ENCODE data around the gene JAM3.
"Not testable (repeated sequence)": the region's sequence is repeated elsewhere in the genome, so short reads cannot be mapped to it uniquely, and the experiment has no call there.

JAM3 gene

DNA sequence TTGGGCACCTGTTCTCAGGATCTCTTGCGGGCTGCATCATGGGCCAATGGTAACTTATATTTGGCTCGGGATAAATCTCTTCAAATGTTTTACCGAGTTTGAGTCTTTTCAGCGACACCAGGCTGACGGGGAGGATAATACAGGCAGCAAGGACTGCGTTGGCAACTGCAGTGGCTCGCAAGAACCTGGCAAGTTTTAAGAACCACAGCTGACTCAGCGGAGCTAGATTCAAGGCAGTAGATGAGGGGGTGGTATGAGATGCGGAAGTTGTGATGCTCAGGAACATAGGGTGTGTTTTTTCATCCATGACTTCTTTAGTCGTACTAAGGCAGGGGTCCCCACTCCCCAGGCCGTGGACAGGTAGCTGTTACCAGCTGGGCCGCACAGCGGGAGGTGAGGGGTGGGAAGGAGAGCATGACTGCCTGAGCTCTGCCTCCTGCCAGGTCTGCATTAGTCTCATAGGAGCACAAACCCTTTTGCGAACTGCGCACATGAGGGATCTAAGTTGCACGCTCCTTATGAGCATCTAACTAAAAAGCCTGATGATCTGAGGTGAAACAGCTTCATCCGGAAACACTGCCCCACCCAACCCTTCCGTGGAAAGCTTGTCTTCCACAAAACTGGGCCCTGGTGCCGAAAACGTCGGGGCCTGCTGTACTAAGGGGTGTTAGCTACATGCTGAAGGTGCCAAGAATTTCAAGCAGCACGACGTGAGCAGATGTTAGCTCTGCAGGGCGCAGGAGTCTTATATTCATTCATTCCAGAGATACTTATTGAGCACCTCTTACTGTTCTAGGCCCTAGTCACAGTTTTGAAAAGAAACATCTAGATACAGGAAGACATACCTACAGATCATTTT lies 6.4 kb upstream of the JAM3 start:
- ATAC-seq = no peak

DNA sequence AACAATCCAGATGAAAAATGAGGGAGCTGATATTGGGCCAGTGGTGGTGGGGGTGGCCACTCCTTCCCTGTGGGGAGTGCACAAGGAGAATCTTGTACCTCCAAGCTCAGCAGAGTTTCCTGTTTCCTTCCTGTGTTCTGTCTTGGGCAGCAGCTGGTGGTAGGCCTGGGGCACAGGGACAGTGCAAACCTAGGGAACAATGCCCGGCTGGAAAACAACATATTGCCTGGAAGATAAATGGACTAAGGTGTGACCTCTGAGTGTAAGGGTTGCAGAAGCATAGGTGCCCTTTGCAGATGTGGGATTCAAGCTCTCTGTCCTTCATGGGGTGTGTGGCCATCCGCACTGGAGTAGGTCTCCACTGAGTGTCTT lies 5.8 kb upstream of the JAM3 start:
- ATAC-seq = no peak

DNA sequence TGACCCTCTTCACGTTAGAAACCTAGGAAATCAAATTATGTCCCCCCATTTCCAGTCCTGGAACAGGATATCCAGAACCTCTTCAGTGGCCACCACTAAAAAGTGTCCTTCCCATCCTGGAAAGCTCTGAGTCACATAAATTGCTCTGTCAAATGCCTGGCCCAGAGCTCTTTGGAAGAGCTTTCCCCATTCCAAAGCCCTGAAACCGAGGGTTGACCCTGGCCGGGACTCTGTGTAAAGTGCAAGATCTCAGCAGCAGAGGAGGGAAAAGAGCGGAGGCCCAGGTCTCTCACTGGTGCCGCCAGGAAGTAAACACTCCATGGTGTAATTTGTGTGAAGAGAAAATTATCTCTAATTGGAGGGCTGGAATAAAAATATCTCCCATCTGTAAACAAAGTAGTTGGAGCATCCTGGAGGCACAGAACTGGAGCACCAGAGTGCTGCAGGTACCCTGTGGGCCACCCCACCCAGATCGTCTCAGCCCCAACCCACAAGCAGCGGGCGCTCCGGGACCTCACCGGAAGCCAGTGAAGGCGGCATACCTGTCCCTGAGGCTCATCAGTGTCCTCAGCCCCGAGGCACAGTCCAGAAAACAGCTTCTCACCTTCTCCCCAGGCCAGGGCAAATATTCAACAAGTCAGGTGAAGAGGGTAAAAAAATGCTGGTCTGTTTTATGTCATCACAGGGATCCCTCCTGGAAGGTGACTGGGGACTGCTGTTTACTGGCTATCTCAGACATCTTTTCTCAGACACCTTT lies 4.7 kb upstream of the JAM3 start:
- ATAC-seq = no peak

DNA sequence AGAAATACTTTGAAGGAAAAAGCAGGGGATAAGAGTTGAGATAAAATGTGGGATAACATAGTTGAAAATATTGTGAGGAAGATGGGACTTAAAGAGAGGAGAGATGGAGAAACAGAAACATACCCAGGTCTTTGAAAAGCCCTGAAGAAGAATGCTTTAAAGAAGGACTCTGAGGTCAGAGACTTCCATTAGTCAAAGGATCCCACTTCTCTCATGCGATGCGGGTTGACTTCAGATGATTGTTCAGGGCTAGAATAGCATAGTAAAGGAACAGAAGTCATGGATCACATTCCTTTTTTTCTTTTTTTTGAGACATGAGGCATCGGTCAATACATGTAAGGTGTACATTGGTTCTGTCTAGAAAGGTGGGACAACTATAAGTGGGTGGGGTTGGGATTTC lies 3.5 kb upstream of the JAM3 start:
- no peak for ATAC-seq

DNA sequence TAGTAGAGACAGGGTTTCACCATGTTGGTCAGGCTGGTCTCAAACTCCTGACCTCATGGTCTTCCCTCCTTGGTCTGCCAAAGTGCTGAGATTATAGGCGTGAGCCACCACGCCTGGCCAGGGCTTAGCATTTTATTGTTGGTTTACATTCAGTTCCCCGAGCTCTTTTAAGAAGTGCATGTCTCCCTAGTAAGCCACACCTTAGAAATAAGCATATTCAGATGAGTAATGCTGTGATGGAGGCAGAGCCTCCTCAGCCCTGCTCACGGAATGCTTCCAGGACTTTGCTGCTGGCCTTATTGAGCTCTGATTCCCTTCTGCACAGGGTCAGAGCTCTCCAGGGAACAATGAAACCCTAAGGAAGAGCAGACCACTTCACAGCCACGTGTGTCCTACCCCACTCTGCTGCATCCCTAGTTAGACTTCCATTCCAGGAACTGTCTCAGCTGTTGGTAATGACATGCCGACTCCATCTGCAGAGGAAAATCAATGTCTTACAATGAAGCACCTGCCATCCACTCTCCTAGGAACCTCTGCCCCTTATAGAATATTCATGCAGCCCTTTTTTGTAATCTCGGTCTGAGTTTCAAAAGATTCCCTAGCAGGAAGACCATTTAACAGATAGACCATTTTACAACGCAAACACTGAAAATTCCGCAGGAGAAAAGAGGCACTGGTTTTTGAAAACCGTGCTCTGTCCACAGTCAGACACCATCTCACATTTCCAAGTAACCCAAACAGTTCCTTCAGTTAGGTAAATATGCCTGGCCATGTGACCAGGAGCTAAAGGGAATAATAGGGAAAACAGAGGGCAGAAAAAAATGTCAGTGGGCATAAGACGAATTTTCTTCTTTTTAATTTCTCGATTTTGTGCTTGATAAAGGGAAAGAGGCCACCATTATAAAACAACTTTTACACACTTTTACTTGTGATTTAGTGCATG lies 1.7 kb upstream of the JAM3 start:
- no peak for ATAC-seq

DNA sequence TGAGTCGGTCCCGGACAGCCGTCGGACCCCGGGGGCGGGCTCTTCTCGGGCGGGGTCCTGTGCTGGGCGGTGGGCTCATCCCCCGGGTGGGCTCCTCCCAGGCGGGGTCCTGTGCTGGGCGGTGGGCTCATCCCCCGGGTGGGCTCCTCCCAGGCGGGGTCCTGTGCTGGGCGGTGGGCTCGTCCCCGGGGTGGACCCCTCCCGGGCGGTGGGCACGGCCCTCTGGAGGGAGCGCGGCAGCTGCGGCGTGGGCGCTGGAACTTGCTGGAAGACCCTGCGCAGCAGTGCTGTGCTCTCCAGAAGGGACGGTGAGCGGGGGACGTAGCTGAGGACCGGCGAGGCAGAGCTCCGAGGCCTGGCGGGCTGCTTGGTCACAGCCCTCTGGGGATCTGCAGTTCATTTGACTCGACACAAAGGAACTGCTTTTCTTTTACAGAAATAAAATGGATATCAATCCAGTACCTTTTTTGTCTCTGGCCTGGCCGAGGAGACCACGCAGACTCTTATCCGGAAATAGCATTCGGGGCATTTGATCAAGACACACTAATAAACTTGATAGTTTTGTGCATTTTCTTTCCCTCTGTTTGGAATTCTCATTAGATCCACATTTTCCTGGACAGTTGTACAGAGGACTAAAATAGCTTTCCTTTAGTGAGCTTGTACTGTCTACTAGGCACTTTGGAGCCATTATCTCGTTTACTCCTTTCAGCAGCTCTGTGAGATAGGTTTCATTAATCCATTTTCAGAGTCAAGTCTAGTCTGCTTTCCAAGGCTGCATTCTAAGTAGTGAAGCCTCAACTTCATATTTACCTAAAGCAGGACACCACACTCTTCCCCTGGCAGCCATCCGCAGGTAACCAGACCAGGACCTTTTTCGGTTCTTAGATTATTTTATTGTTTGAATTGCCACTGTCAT lies 812 bp downstream of the JAM3 start:
- ATAC-seq = no peak

DNA sequence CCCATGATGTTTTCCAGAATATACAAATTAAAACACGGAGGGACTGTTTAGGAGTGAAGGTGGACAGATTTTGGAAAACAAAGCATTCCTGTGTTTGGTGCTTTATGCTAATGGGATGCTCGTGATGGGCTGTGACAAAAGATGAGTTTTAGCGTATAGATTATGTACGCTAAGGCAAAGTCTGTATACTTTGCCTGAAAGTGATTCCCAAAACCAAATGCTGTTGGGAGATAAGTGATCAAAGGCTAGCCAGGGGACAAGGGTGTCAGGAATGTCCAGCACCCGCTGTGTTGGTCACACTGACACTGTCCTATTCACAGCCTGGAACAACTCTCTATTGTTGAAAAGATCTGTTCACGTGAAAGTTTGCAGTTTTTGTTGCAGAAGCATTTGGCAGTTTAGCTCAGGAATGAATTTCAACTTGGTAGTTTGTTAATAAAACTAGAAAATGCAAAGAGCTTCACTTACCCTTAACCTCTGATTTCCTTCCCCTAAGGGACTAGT lies 1.5 kb downstream of the JAM3 start:
- no peak for ATAC-seq

DNA sequence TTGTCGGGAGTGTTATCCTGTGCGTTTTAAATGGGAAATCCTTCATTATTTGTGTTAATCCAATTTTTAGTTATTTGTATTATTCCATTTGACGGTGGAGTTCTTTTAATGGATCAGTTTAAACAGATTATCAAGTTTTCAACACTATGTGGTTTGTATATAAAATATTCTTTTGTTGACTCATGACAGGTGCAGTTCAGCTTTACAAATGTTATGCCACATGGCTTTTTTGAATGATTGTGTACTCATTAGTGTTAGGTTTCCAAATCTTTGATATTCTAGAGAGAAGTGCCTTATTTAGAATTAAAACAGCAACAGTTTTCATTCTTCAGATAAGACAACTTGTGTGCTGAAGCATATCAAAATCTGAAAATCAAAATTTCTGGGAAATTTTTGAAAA lies 2.4 kb downstream of the JAM3 start:
- ATAC-seq = no peak

DNA sequence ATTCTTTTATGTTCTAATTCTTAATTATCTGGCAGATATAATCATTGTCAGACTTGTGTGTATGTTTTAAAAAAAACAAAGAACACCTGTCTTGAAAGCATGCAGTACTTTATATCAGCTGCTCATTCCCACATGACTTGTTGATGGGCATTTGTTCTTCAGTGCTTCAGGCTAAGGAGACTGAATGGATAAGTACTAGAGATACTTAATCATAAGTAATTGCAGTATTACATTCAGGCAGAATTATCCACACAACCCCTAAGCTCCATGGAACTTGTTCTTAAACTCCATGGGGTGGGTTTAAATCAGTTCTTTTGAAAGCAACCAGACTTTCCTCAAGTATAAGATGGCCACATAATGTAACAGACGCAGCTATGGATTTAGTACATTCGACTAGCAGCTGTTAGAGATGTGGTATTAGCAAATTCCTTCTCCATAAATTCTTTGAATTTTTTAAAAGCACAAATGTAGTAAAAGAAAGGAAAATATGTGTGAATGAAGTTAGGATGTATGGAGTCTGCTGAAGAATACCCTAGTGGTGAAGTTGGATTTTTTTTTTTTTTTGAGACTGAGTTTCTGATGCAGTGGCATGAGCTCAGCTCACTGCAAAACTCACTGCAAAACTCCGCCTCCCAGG lies 3.0 kb downstream of the JAM3 start:
- no peak for ATAC-seq

DNA sequence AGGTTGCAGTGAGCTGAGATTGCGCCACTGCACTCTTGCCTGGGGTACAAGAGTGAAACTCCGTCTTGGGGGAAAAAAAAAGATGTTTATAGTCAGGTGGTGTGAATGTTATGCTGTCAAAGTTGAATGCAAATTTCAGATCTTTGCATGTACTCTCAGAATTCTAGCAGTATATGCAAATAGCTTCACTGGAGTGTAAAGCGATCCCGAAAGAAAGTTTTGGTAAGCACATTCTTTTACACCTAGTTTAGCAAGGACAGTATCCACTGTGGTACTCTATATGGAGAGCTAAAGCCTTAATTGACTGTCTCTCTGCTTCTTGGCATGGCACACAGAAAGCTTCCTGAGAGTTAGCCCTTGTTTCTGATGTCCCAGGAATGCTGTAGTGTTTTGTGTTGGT lies 4.0 kb downstream of the JAM3 start:
- no peak for ATAC-seq

DNA sequence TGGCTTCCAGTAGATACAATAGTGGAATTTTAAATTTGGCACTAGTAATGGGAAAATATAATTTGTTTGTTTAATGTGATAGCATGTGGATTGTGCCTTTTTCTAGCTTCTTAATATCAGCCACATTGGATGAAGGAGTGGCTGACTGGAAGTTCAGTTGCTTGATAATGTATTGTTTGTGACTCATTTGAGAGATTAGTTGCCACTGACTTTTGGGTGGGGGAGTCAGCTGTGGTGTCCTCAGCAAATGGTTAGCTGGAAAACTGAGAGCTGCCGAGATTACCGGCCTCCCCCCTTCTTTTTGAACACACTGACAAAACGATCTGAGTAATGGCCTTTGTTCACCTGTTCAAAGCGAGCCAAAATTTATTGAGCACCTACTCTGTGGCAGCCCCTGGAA lies 5.5 kb downstream of the JAM3 start:
- no peak for ATAC-seq

DNA sequence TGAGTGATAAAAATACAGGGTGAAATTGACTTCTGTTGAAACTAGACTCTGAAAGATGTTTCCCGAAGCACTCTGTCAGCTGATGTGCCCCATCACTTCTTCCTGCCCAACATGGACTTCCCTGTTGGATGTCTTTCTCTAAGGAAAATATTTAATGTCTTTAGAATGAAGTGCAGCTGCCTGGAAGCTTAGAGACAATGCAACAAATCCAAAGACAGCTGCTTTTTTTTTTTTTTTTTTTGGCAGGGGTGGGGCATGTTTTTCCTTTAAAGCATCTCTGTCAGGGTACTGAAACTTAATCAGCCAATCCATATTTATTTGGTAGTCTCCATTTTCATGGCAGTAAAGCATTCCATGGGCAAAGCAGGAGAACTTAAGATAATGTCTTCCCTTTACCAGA lies 5.9 kb downstream of the JAM3 start:
- no peak for ATAC-seq

DNA sequence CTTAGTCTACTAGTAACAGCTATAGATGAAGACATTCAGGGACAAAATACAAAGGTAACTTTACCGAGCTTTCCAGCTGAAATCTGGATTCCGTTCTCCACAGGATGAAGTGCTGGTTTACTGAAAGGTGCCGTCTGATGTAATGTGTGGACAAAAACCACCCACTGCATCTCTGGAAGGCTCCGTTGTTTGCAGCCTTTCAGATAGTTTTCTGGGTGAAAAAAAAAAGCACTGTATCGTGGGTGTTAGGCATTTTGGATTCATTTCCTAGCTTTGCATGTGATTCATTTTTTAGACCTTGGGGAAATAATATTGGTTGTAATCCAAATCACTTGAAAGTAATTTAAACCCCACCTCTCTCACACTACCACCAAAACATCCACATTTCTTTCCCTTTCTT lies 10.4 kb downstream of the JAM3 start:
- ATAC-seq = no peak

DNA sequence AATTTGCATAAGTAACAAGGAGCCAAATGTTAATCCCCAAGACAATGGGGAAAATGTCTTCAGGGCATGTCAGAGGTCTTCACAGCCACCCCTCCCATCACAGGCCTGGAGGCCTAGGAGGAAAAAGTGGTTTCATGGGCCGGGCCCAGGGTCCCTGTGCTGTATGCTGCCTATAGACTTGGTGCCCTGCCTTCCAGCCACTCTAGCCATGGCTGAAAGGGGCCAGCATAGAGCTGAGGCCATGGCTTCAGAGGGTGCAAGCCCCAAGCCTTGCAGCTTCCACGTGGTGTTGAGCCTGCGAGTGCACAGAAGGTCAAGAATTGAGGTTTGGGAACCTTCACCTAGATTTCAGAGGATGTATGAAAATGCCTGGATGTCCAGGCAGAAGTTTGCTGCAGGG lies 12.4 kb downstream of the JAM3 start:
- ATAC-seq = not testable (repeated sequence)

DNA sequence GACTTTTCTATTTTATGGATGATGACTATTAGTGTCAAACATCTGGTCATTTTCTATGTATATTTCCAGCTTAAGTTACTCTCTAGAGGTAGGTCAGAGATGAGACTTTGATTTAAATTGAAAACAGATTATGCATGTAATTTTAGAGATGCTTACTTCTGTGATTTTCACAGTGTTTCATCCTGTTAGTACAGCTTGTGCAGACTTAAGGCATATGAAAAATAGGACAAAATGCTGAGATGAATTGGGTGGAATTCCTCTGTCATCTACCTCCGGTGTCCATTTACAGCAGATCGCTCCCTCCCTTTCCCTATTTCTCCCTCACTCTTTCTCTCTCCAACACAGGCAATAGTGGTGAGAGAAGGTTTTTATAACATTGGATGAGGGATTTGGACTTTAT lies 14.1 kb downstream of the JAM3 start:
- ATAC-seq = no peak

DNA sequence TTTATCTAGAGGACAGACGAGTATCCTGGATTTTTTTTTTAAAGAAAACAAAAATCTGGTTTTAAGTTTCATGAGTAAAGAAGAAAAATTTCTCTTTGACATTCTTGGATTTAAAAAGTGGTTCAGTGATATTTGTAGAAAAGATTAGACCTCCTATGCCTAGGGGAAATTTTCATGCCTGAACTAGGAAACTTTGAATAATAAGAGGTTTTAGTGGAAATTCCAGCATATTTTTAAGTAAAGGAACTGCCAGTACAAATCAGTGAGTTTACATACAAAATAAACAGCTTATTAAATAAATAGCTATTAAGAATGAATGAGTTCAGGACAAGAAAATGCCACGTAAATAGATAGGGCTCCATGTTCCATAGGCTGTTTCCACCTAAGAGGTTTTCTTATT lies 17.5 kb downstream of the JAM3 start:
- no peak for ATAC-seq

DNA sequence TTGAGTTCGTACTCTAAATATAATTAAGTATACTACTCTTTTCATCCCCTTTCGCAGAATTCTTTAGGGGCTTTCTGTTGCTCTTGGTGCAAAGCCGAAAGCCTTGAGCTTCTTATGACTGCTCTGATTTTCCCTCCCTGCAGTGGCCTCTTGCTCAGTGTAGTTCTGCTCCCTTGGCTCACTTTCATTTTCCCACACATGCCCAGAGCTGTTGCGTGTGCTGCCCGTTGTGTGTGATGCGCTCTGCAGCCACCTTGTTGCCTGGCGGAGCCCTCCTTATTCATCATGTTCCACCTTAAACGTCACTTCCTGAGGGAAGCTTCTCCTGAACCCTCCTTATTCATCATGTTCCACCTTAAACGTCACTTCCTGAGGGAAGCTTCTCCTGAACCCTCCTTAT lies 23.1 kb downstream of the JAM3 start:
- ATAC-seq = not testable (repeated sequence)

DNA sequence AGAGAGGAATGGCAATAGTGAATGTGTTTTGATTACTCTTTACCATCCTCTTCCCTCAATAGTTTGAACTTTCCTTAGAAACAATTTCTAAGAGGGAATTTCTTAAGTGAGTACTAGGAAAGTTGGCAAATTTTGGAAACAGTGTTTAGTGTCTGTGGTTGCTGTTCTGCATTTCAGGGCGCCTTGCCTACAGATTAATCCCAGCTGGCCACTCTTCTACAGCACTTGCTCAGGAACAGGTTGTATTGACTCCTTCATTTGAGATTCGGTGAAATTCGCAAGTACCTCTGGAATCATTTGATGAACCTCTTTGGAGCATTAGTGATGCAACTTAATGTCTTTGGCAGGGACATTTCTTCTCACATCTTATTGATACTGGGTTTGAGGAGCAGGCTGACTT lies 28.3 kb downstream of the JAM3 start:
- ATAC-seq = no peak

DNA sequence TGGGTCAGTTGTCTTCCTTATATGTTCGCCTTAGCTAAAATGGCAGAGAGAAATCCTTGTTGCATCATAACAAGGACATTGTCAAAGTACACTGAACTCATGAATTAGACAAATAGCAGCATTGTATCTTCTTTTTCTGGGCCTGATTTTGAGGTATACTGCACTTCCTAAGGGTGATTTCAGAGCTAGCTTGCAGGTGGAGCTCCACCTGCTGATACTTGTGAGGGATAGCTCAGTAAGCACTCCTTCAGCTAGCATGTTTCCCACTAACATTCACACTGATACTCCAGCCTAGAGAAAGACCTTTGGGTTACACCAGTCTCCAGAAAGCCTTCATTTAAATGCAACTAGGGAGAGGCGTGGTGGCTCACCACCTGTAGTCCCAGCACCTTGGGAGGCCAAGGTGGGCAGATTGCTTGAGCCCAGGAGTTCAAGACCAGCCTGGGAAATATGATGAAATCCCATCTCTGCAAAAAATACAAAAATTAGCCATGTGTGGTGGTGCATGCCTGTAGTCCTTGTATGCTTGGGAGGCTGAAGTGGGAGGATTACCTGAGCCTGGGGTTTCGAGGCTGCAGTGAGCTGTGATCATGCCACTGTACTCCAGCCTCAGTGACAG lies 29.8 kb downstream of the JAM3 start:
- ATAC-seq = no peak

DNA sequence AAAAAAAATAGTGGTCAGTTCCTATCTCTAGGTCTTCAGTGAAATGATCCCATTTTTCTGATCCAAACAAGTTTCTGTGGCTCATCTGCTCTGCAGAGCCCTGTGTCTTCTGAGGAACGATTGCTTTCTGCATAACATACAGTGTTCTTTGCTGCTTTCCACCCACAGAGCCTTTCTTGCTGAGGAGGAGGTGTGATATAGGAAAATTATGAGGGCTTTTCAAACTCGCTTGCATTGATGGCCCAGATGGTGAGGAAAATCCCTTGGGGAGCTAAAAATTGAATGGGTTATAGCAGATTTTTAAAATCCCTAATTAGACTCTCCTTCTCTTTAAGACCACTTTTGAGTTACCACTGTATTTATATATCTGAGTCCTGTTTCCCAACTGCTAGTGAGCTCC lies 31.3 kb downstream of the JAM3 start:
- no peak for ATAC-seq

DNA sequence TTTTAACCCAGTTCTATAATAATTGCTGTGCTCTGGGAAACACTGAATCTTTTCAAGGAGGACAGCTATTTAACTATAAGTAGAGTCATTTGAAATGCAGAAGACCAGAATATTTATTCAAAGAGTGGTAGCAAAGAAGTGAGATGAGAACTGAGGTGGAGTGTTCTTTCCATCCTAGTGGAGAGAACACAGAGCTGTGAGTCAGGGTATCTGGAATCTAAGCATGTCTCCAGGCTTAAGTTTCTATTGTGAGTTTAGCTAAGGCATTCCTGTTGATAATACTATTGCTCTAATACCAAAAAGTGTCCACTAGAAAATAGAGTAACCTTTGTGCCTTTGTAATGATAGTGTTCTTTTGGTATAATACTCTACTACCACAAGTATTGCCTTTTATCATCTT lies 32.4 kb downstream of the JAM3 start:
- ATAC-seq = no peak

All from activated CD4-positive, CD25-positive, alpha-beta regulatory T cell treated with anti-CD3 and anti-CD28 coated beads, Interleukin-2, amount 50 U/mL, for 24 hours (primary cell).